Glutamatergic neuron (in vitro differentiated cells): ENCODE results near the gene ADAMTS17. TPM values are rescaled to one million over a fixed set of nuclear protein-coding genes. Genes with fewer than 3 reads are reported as not detected.

Source experiments
- DNase-seq: peaks from one replicate; pipeline ENCODE4 v3.0.0; 2022
- H3K27ac Mint-ChIP-seq: one replicate; pipeline ENCODE4 v1.8.0; 2020; ENCODE audit warnings: mild to moderate bottlenecking, mixed read lengths, inconsistent platforms; ENCODE audit not compliant: unreplicated experiment
- H3K27me3 Mint-ChIP-seq: one replicate; pipeline ENCODE4 v1.8.0; 2020; ENCODE audit warnings: mild to moderate bottlenecking, moderate library complexity, mixed read lengths, inconsistent platforms; ENCODE audit not compliant: unreplicated experiment
- H3K36me3 Mint-ChIP-seq: one replicate; pipeline ENCODE4 v1.8.0; 2020; ENCODE audit warnings: mild to moderate bottlenecking, mixed read lengths, inconsistent platforms; ENCODE audit not compliant: unreplicated experiment
- H3K4me1 Mint-ChIP-seq: one replicate; pipeline ENCODE4 v1.8.0; 2020; ENCODE audit warnings: mild to moderate bottlenecking, low read depth, mixed read lengths, inconsistent platforms; ENCODE audit not compliant: unreplicated experiment
- H3K4me3 Mint-ChIP-seq: one replicate; pipeline ENCODE4 v1.8.0; 2020; ENCODE audit warnings: mild to moderate bottlenecking, mixed read lengths, inconsistent platforms; ENCODE audit not compliant: unreplicated experiment
- H3K9me3 Mint-ChIP-seq: one replicate; pipeline ENCODE4 v1.8.0; 2020; ENCODE audit warnings: mild to moderate bottlenecking, moderate library complexity, mixed read lengths, inconsistent platforms; ENCODE audit not compliant: unreplicated experiment
- CTCF ChIP-seq: fragments of 200-600 bp; sonication (generic); IDR thresholded peaks from one replicate; pipeline ENCODE4 v1.5.0; 2021; ENCODE audit not compliant: partially characterized antibody, unreplicated experiment
- total RNA-seq: library from RNA; stranded (reverse); fragmentation: NEBNext Ultra II Directional; extraction: Animal tissue kit (Norgen Biotek cat#: 25700); gene quantifications from one replicate; pipeline ENCODE4 v1.2.1, GENCODE V29; 2021; ENCODE audit not compliant: unreplicated experiment

Gene ADAMTS17
- total RNA-seq, 1 donor from 2014 or later, result 6.8 TPM

GRCh38 chr15:100266166-100266565 is 75.6 kb downstream of the ADAMTS17 start:
- TF ChIP-seq CTCF, result no peak
- Mint-ChIP-seq H3K4me1 (no peaks in the 10 kb centered on the region), H3K27me3 (no peaks in the 10 kb centered on the region), H3K9me3 (no peaks in the 10 kb centered on the region), H3K4me3 (no peak overlapping the region), H3K27ac (no peak overlapping the region), H3K36me3 (no peaks in the 10 kb centered on the region)
- DNase-seq, result no peak

- H3K4me3 Mint-ChIP-seq, result no peak overlapping the region
- no peaks in the 10 kb centered on the region for H3K9me3 Mint-ChIP-seq
- TF ChIP-seq CTCF, result no peak
- H3K27ac Mint-ChIP-seq, result no peak overlapping the region
- H3K4me1 Mint-ChIP-seq, result no peaks in the 10 kb centered on the region
- H3K27me3 Mint-ChIP-seq, result no peaks in the 10 kb centered on the region
- no peak for DNase-seq
- no peaks in the 10 kb centered on the region for H3K36me3 Mint-ChIP-seq
Observed at GRCh38 chr15:100265641-100266035, 76.1 kb downstream of the ADAMTS17 start.

- H3K4me1 Mint-ChIP-seq, result no peaks in the 10 kb centered on the region
- no peaks in the 10 kb centered on the region for H3K9me3 Mint-ChIP-seq
- no peaks in the 10 kb centered on the region for H3K36me3 Mint-ChIP-seq
- TF ChIP-seq CTCF, result no peak
- H3K27ac Mint-ChIP-seq, result no peak overlapping the region
- no peaks in the 10 kb centered on the region for H3K27me3 Mint-ChIP-seq
- no peak for DNase-seq
- H3K4me3 Mint-ChIP-seq, result no peak overlapping the region
Observed at GRCh38 chr15:100264994-100265640, 76.7 kb downstream of the ADAMTS17 start.

- no peaks in the 10 kb centered on the region for H3K27me3 Mint-ChIP-seq
- H3K4me1 Mint-ChIP-seq, result no peaks in the 10 kb centered on the region
- no peaks in the 10 kb centered on the region for H3K36me3 Mint-ChIP-seq
- no peaks in the 10 kb centered on the region for H3K9me3 Mint-ChIP-seq
- TF ChIP-seq CTCF, result no peak
- H3K27ac Mint-ChIP-seq, result no peak overlapping the region
- no peak for DNase-seq
- no peak overlapping the region for H3K4me3 Mint-ChIP-seq
Observed at GRCh38 chr15:100263721-100264455, 77.9 kb downstream of the ADAMTS17 start.

GRCh38 chr15:100263031-100263430 is 78.7 kb downstream of the ADAMTS17 start:
- Mint-ChIP-seq H3K4me1 (no peaks in the 10 kb centered on the region), H3K4me3 (no peak overlapping the region), H3K9me3 (no peaks in the 10 kb centered on the region), H3K27me3 (no peaks in the 10 kb centered on the region), H3K36me3 (no peaks in the 10 kb centered on the region), H3K27ac (no peak overlapping the region)
- TF ChIP-seq CTCF, result no peak
- no peak for DNase-seq
